DMS53 treated with DMSO at 0.1 percent for 48 hours (cell line): ENCODE results near the gene DENND2C.

Source experiments
- DNase-seq: peaks from one replicate; lab custom pipeline; 2025; ENCODE audit not compliant: unreplicated experiment; lab: John Stamatoyannopoulos, UW

Gene DENND2C

DNA sequence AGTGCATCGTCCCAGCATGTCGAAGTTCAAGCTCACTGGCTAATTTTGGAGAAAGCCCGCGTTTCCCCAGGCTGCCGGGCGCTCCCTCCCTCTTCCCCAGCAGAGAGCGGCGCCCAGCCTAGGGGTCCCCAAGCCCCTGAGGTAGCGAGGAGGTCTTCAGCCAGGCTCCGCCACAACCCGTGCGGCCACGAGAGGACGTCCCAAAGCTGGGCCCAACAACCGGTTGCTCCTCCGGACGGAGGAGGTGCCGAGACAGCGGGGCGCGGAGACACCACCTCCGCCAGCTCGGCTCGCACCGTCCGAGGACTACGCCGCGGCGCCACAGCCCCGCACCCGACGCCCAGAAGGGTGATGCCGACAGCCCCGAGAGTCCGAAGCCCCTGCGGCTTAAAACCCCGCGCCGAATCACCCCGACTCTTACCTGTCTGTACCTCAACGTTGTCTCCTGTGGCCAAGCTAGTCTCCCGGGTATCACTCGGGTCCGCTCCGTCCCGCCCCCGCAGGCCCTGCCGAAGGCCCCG, at the start of gene DENND2C:
Gene DENND2C, minus strand, starts transcription at position 488 of the 521 bp plus-strand sequence. CDS start 44,065 bp downstream, outside the sequence.
- no peak for DNase-seq

DNA sequence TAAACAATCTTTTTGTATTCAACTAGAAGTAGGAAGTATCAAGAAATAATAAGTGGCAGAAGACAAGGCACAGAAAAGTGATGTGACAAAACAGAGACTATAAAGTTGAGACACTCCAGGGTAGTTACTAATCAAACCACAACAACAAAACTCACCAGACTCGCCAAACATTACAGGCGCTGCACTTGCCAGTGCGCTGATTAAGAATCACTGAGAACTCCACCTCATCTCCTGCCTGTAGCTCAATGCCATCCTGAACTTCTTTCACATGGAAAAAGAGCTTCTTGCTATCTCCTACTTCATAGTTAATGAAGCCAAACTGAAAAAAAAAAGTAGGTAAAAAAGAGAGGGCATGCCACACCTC, 49.6 kb upstream of the DENND2C start:
- DNase-seq = no peak

- DNase-seq = no peak
Observed at GRCh38 chr1:114718661-114719423, 49.0 kb upstream of the DENND2C start.

- DNase-seq = peak; percentile 68
Observed at GRCh38 chr1:114716304-114717170, 46.7 kb upstream of the DENND2C start, which contains the start of gene NRAS. TSS of gene NRAS (minus strand) at chr1:114716771. CDS start at chr1:114716160, 611 bp downstream.

GRCh38 chr1:114715952-114716303, 46.1 kb upstream of the DENND2C start:
- no peak for DNase-seq

- DNase-seq = no peak
Observed at GRCh38 chr1:114712977-114713376, 43.1 kb upstream of the DENND2C start.

DNA sequence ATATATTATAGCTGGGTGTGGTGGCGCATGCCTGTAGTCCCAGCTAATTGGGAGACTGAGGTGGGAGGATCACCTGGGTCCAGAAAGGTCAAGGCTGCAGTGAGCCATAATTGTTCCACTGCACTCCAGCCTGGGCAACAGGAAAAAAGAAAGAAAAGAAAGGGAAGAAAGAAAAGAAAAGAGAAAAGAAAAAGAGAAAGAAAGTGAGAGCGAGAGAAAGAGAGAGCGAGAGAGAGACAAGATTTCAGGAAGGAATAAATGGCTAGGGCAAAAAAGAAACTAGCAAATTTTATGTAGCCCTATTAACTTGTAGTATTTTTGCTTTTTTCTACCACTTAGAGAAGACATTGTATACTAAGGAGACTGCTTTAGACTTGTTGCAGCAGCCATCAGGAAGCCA, 40.5 kb upstream of the DENND2C start:
- DNase-seq = no peak

DNA sequence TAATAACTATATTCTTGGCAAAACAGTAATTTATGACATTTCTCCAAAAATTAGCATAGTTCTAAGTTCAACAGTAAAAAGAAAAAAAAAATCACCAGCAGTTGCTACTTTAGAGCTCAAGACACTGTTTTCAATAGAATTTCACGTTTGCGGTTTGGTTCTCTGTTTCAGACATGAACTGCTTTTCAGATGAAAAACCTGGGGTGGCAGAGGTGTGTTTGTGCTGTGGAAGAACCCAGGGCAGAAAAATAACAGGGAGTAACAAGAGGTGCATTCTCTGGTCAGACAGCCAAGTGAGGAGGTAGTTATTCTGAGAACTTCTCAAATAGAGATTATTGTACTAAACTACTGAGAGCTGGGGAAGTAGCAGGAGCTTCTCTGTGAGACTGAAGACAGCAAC, 37.8 kb upstream of the DENND2C start:
- DNase-seq = no peak

DNA sequence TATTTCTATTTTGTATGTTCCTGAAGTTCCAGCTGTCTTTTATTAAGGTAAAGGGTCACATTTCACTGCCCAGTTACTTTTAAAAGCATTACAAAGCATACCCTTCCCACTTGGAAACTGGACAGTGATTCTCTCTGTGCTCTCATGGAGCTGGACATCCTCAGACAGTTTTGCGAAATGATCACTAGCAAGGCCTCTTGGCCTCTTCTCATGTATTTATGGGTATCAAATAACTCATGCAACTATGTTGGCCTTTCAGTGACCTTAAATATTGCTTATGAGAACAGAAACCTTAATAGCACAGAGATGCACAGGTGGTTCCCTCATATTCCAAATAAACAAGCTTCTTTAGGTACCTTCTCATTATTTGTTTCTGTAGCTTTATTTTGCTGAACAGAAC, 33.4 kb upstream of the DENND2C start:
- no peak for DNase-seq

DNA sequence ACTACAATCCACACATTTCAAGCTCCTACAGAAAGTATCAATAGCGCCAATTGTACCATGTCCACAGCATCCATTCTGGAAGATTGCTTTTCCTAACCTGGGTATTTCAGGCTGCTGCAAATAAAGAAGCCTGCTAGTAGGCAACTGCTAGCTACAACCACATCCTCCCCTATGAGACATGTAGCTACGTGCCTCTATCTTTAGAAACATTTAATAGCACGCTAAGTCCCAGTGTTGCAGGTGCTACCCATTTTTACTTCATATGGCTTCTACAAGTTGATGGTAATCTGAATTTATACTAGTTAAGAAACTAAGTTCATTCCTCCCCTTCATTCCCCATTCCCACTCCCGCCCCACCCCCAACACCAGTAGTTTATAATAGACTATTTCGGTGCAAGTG, 32.9 kb upstream of the DENND2C start:
- no peak for DNase-seq

GRCh38 chr1:114701931-114702330, 32.1 kb upstream of the DENND2C start:
- DNase-seq = no peak

GRCh38 chr1:114700036-114700600, 30.3 kb upstream of the DENND2C start:
- no peak for DNase-seq

GRCh38 chr1:114696810-114697209, 27.0 kb upstream of the DENND2C start:
- no peak for DNase-seq

- DNase-seq = no peak
Observed at GRCh38 chr1:114695430-114696058, 25.7 kb upstream of the DENND2C start, which contains the start of gene AMPD1. TSS of gene AMPD1 (minus strand) at chr1:114695546. CDS start at chr1:114695471, 75 bp downstream.

- no peak for DNase-seq
Observed at GRCh38 chr1:114694540-114695310, 24.9 kb upstream of the DENND2C start.

GRCh38 chr1:114692947-114693346, 23.1 kb upstream of the DENND2C start:
- DNase-seq = no peak

GRCh38 chr1:114691061-114691460, 21.2 kb upstream of the DENND2C start:
- DNase-seq = no peak

DNA sequence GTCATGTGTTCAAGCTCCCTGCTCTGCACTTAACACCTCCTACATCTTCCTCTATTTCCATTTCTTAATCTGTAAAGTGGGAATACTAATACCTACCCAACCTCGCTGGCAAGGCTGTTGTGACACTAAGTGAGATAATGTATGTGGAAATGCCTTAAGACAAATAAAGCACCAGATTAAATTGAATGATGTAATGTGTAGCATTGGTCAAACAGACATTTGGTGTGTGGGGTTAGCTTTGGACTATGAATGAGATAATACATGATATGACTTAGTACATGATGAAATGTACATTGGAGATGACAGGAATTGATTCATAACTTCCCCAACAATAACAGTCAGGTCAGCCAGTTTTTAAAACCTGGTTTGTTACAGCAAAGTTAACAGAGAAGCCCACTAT, 20.3 kb upstream of the DENND2C start:
- DNase-seq = no peak

- DNase-seq = no peak
Observed at GRCh38 chr1:114688526-114688925, 18.7 kb upstream of the DENND2C start.

- no peak for DNase-seq
Observed at GRCh38 chr1:114685851-114686250, 16.0 kb upstream of the DENND2C start.
